ENCODE results near the gene OR10H2.
"Not testable (repeated sequence)": the region's sequence is repeated elsewhere in the genome, so short reads cannot be mapped to it uniquely, and the experiment has no call there.

Gene OR10H2

DNA sequence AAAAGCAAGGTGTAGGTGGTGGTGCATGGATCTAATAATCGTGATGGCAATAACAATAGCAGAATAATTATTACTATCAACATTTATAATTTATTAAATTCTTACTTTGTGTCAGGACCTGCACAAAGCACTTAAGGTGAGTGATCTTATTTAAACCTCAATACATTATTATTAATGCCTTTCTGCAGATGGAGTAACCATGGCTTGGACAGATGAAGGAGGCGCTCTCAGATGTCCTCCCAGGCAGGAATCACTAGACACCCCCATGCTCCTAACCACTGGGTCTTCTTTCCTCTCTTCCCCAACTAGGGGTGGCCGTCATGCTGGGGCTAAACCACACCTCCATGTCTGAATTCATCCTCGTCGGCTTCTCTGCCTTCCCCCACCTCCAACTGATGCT is at the start of gene OR10H2:
Gene OR10H2, plus strand, starts transcription at position 301 of the 400 bp plus-strand sequence. Its CDS starts 20 bp downstream, at position 321.
- no peak for FAIRE-seq

- no peak for FAIRE-seq
These were observed 48.7 kb upstream of the OR10H2 start for GRCh38 chr19:15679089-15679488.

DNA sequence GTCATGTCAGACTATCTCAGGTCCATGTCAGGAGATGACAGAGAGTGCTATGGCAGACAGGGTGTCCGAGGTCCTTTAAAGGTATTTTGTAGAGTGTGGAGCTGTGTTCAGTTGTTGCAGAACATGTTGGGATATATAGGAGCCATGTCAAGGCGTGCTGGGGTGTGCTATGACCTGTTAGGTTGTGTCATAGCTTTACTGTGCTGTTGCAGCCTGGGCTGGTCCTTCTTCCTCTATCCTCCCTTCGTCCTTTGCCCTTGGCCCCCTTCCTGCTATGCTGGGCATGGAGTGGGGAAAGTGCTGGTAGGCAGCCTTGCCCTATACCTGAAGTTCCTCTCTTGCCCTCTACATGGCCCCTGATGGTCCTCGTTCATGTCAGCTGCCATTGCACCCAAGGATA is 48.0 kb upstream of the OR10H2 start:
- FAIRE-seq, result not testable (repeated sequence)

DNA sequence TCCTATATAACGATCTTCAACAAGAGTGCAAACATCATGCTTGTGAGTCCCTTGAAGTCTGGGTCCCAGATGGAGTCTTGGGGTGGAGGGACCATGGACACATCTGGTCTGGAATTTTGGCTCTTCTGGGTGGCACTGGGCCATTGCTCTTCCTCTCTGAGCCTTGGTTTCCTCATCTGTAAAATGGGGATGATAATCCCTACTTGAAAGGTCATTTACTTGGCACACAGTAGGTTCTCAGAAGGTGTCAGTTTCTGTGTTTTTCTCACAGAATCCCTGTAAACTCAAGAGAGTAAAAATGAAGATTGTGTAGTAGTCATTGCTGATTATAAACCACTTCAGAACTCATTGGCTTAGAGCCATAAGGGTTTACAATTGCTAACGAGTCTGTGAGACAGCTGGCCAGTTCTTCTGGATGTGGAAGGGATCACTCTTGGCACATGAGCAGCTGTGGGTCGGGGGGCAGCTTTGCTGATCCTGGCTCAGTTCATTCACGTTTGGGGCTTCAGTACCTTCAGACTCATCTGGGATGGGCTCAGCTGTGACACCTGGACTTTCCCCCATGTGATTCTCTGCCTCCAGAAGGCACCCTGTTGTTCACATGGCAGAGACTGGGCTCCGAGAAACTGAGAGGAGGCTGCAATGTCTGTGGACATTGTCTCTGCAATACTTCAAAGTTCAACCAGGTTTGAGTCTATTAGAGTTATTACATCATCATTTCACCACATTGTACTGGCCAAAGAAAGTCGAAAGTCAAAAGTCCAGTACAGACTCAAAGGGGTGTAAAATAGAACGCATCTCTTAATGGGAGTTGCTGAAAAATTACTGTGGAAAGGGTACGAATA is 47.1 kb upstream of the OR10H2 start:
- no peak for FAIRE-seq

- no peak for FAIRE-seq
These were observed 44.4 kb upstream of the OR10H2 start for GRCh38 chr19:15683411-15683810.

- no peak for FAIRE-seq
These were observed 43.0 kb upstream of the OR10H2 start for GRCh38 chr19:15684828-15685227.

DNA sequence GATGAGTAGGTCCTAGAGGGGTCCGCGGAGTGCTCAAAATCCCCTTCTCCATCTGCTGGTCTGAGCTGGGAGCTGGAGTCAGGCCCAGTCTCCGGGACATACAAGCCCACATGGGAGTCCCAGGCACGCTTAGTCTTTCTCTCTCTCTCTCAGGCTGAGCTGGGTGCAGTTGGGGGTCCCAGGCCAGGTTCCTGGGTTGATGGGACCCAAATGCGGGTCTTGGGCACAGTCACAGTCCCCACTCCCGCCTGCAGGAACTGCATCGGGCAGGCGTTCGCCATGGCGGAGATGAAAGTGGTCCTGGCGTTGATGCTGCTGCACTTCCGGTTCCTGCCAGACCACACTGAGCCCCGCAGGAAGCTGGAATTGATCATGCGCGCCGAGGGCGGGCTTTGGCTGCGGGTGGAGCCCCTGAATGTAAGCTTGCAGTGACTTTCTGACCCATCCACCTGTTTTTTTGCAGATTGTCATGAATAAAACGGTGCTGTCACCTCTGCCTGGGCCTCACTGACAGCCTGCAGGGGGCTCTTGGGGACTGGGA is 31.1 kb upstream of the OR10H2 start:
- FAIRE-seq, result no peak

GRCh38 chr19:15701757-15702533 is 25.9 kb upstream of the OR10H2 start:
- FAIRE-seq, result no peak

DNA sequence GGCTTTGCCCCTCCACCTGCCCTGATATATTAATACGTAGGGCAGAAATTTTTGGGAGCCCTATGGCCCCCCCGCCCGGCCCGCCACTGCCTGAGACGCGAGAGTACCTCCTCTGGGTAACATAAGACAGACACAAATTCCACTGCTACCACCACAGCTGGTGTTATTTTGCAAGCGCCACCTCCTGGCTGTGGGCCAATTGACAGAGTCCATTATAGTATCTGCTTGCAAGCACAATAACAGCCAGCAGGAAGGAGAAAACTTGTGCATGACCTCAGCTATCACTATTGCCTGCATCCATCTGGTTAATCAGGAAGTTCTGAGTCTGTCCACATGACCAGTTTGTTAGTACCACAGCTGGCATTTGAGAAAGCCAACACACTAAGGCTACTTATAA is 25.3 kb upstream of the OR10H2 start:
- no peak for FAIRE-seq

DNA sequence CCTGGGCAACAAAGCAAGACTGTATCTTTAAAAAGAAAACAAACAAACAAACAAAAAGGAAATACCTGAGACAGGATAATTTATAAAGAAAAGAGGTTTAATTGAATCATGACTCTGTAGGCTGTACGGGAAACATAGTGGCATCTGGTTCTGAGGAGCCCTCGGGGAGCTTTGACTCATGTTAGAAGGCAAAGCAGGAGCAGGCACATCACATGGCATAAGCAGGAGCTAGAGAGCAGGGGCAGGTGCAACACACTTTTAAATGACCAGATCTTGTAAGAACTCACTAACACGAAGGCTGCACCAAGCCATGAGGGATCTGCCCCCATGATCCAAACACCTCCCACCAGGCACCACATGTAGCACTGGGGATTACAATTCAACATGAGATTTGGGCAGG is 13.2 kb upstream of the OR10H2 start:
- FAIRE-seq, result no peak

DNA sequence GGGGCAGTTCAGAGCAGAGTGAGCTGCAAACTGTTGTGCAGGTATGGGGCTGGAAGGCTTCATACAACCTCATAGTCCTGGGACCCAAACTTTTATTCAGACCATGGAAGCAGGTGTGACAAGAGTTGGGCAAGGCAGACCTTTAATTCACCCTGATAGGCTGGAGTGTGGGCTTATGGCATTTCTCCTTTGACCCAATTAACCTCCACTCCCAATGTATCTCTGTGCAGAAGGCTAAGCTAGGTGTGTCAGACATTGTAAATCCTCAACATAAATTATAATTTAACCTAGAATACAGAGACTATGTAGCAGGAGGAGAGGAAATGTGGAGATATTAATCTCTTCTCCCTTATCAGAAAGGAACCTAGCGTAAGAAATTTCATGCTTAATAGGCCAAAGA is 12.2 kb upstream of the OR10H2 start:
- no peak for FAIRE-seq

- no peak for FAIRE-seq
These were observed 10.0 kb upstream of the OR10H2 start for GRCh38 chr19:15717809-15718208.

DNA sequence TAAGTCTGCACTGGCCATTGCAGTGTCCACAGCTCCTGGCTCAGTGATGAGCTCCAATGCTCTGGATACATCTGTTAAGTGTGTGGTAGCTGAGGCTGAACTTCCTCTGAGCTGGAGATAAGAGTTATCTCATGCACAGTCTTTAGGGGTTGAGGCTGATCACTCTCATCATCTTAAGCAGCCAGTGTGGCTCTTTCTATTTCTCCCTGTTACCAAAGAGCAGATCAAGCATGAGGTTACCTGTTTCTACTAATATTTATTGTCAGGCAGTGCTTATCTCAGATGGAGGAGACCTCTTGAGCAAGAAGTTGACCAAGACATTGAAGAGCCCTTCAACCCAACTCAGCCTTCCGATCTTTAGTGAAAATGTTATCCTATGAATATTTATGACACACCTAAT is 6.6 kb upstream of the OR10H2 start:
- no peak for FAIRE-seq

GRCh38 chr19:15722956-15723355 is 4.9 kb upstream of the OR10H2 start:
- FAIRE-seq, result no peak

DNA sequence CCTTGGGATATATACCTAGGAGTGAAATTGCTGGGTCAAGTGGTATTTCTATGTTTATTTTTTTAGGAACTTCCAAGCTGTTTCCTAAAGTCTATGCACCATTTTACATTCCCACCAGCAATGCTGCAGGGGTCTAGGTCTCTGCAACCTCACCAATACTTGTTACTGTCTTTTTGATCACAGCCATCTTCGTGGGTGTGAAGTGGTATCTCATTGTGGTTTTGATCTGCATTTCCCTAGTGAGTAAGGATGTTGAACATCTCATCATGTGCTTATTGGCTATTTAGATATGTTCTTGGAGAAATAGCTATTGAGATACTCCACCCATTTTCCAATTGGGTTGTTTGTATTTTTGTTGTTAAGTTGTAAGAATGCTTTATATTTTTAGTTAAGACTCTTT is 2.7 kb downstream of the OR10H2 start:
- FAIRE-seq, result no peak

- no peak for FAIRE-seq
These were observed 4.6 kb downstream of the OR10H2 start for GRCh38 chr19:15732388-15732787.

- FAIRE-seq, result no peak
These were observed 6.1 kb downstream of the OR10H2 start for GRCh38 chr19:15733895-15734294.

GRCh38 chr19:15737722-15738121 is 9.9 kb downstream of the OR10H2 start, which contains the start of gene OR10H3:
OR10H3 (plus strand) TSS chr19:15737985; CDS start chr19:15741393, 3,408 bp downstream.
- FAIRE-seq, result peak; percentile 43

GRCh38 chr19:15740785-15741184 is 13.0 kb downstream of the OR10H2 start:
- FAIRE-seq, result no peak

GRCh38 chr19:15748239-15748638 is 20.4 kb downstream of the OR10H2 start:
- no peak for FAIRE-seq

DNA sequence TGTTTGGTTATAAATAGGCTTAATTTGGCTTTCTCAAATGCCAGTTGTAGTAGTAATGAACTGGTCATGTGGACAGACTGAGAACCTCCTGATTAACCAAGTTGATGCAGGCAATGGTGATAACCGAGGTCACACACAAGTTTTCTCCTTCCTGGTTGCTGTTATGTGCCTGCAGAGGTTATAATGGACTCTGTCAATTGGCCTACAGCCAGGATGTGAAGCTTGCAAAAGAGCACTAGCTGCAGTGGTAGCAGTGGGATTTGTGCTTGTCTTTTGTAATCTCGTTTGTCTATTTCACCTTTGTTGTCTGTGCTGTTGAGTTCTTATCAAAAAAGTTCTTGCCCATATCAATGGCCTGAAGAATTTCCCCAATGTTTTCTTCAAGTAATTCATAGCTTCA is 30.6 kb downstream of the OR10H2 start:
- no peak for FAIRE-seq

GRCh38 chr19:15759962-15760565 is 32.2 kb downstream of the OR10H2 start:
- no peak for FAIRE-seq

DNA sequence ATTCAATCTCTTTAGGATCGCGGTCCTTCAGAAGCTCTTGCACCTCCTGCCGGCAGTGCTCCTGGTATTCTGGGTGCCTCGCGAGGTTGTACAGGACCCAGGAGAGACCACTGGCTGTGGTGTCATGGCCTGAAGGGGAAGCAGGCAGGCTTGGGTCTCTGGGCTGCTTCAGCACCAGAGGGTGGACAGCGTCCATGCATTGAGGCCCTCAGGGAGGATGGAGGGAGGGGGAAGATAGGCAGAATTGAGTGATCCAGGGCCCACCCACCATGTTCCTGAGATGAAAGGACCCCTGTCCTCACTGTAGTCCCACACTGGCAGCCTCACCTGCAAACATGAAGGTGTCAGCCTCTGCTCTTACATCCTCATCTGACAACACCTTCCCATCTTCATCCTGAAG is 41.8 kb downstream of the OR10H2 start:
- FAIRE-seq, result no peak

All from islet of Langerhans (tissue), 1 donor.